GDM1 (cell line): Measurements from ENCODE around the gene BFSP1.

ENCODE experiments used
- DNase-seq: peaks from one replicate; lab custom pipeline; 2025; lab: John Stamatoyannopoulos, UW

BFSP1 gene

DNA sequence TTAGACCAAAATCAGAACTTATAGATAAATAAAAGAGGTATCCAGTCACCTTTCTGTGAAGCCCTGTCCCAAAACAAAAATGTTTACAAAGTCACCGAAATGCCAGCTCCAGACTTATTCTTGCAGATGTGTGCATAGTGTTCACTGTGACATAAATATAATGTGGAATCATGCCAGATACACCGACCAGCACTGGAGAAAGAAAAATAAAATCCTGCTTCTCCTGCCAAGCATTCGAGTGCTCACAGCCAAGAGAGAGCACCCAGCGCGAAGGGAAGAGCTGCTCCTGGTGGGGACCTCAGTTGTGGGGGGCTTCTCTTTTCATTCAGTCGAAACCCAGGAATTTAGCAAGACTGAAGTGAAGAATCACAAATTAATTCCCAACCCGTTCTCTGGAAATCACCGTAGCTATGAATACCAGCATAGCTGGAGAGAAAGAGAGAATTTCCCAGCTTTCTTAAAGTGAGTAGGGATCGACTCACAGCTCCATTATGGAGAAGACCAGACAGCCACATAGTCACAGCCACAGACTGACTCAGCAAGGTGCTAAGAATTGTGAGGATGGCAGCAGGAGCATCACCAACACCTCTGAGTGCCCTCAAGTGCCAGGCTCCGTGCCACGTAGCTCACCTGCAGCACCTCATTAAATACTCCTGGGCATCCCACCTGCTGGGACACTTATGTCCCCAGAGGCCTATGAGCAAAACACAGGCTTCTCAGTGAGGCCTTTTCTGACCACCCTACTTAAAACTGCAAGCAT lies 33.2 kb downstream of the BFSP1 start:
- DNase-seq = no peak

DNA sequence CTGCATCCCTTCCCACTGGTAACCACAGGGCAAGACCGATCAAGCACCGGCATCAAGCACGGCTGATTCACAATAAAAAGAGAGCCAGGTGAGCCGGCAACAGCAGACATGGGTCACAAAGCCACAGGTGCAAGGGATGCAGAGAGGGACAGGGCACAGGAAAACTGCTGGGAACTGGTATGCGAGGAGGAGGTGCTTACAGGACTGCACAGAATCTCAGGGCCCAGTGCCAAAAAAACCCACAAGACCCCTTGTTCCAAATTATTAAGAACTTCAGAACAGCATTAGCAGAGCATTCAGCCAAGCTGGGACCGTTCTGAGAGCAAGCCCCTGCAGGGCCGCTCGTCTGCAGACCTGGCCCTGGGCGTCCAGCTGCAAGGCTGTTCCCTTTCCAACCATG lies 35.4 kb downstream of the BFSP1 start:
- no peak for DNase-seq

DNA sequence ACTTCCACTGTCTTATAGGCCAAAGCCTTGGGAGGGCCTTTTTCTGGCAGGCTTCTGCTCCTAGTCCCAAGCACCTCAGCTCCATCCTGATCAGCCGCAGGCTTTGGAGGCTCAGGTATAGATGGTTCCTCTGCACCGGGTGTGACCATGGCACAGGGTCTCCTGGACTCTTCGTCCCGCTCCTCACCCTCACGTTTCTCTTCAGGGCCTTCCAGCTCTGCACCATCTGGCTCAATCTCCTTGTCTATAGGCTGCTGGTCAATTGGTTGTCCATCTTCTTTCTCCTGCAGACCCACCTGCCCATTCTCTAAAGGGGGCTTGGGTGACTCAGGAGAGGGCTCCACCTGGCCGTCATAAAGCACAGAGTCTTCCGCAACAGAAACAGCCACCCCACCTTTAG lies 37.0 kb downstream of the BFSP1 start:
- no peak for DNase-seq

DNA sequence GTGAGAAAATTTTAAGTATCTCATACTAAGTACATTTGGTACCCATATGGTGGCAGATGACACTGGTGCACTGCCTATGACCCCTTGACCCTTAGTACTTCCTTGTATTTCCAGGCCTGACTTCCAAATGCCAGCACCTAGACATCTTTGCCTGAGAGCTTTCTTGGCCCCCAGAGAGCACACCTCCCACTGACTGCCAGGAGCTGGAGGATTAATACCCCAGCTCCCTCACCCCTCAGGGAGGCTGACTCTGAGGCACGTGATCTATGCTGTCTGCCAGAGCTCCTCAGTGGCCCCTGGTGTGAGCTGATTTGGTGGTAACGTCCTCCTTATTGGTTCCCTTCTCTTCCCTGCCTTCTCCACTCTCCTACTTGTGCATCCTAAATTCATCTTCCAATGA lies 38.0 kb downstream of the BFSP1 start:
- DNase-seq = no peak

DNA sequence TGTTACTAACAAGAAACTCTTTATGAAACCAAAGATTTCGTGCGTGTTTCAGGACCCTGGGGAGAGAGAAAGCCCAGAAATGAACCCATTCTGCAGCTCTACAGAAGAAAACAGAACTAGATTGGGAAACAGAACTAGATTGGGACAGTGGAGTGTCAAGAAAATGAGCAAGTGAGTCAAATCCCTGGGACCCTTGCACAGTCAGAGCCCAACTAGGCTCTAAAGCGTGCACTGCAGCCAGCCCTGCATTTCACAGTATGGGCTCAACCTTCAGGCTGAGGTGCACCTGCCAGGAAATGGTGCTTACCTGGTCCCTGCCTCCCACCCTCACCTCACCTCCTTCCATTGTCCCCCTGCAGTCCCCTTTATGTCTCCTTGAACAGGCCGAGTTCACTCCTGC lies 39.7 kb downstream of the BFSP1 start:
- DNase-seq = no peak

DNA sequence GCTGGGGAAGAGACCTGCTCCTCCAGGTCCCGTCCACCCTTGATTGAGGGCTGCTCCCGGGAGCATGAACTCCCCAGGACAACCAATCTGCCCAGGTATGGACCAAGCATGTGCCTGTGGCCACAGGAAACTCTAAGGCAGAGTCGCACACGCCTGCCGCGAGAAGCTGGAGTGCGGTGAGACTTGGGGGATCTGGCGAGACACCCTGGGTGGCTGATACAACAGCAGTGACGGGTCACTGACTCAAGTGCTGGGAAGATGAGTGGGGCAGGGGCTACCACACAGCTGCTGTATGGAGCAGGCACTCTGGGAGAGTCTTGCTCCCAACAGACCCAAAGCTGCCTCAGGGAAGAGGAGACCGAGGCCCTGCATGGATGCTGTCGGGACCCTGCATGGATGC lies 40.1 kb downstream of the BFSP1 start:
- no peak for DNase-seq

DNA sequence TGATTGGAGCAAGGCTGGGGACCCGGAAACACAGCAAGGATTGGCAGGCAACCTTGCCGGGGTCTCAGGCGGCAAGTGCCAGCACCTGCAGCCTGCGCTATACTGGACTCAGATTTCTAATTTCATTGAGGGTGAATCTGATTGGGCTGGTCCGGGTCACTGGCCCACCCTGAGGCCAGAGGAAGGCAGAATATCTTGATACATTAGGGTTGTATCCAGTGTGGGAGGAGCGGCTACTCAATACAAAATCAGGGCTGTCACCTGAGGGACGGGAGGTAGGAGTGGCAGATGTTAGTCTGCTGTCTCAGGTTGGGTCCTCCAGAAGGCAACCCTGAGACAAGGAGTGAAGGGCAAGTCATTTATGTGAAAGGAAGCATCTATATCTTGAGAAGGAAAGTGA lies 40.7 kb downstream of the BFSP1 start:
- DNase-seq = no peak

DNA sequence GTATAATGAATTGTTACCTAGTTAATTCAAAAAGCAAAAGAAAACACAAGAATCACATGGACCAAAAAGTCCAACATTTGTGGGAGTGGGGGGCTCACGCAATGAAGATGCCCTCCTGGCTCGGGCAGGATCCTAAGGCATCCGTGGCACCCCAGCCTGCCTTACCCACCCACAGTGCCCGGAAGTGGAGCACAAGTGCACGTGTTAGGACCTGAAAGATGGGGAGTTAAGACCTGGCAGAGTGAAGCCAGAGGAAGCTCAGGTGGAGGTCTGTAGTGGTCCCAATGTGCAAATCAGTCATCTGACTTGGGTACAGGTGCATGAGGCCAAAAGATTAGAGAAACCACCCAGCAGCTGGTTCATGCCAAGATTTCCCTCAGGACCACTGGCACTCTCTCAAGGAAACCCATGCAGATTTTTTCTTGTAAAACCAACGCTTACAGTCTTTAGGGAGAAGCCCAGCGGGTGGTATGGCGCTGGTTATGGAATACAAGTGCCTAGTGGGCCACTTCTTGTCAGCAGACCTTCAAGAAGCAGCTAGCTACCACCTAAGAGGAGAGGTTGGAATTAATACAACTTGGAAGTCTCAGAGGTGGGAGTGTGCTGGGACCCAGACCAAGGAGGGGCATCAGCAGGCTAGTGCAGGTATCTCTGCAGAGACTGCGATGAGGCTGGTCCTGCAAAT lies 42.1 kb downstream of the BFSP1 start:
- DNase-seq = no peak

DNA sequence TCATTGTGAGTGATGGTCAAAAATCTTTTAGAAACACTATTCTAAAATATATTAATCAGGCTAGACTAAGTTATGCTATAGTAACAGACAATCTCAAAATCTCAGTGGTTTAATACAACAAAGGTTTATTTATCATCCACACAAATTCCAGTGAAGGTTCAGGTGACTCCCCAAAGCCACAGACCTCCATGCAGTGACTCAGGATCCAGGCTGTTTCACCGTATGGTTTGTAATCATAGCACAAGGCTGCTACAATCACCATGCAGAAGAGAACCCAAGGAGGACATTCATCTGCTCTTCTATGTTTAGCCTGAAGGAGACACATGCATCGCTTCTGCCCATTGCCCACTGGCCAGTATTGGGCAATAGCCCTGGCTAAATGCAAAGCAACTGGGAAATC lies 46.2 kb downstream of the BFSP1 start:
- DNase-seq = no peak

DNA sequence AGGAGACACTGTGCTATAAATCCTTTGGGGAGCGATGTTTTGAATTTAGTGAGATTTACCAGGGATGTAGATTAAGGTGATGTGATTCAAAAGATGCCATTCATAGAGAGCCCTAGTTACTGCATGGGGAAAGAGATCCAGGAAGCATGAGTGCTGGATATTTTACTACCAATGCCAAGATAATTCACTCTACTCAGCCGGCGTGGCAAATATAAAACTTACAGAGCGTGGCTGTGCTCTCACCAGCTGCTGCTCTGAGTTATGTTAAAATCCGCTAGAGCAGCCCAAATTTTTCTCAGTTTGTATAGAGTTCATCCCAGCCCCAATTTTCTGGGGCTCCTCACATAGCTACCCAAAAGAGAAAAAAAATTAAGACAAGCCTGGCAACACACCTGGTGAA lies 48.6 kb downstream of the BFSP1 start:
- DNase-seq = no peak

DNA sequence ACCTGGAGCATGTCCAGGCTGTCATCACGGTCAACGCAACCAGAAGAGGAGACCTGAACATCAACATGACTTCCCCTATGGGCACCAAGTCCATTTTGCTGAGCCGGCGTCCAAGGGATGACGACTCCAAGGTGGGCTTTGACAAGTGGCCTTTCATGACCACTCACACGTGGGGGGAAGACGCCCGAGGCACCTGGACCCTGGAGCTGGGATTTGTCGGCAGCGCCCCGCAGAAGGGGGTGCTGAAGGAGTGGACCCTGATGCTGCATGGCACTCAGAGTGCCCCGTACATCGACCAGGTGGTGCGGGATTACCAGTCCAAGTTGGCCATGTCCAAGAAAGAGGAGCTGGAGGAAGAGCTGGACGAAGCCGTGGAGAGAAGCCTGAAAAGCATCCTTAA lies 49.5 kb downstream of the BFSP1 start:
- DNase-seq = no peak

DNA sequence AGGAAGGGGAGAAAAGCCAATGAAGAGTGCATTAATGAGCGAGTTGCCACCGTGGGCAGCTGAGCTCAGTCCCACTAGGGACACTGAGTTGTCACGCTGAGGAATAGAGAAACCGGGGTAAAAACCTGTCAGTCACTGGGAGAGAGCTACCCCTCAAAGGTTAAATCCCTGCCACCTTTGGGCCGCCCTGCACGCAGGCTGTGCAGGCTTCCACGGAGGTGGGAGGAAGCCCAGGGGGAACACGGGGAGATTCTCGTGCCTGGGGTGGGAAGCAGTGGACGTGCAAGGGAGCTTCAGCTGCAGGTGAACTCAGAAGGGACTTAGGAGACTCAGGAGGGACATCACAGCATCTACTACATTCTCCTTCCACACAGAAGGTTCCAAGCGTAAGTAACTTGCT lies 50.5 kb downstream of the BFSP1 start:
- no peak for DNase-seq

DNA sequence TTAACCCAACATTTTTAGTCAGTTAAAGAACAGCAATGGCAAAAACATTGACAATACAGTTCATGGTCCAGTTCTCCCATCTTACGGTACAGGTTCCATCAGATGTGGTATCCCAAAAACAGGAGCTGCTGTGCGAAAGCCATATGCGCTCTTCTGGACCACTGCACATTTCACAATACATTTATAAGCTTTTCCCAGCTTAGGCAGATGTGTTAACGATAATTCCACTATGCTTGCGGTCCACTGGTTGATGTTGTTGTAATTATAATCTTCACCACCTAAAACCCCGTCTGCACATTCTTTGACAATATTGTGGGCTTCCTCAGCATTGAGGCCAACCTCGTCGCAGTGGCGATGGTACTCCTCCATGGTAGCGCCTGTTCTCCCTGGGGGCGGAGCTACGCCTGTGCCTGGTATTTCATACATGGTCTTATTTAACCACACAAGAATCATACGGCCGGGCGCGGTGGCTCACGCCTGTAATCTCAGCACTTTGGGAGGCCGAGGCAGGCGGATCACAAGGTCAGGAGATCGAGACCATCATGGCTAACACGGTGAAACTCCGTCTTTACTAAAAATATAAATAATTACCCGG lies 52.0 kb downstream of the BFSP1 start:
- DNase-seq = no peak

DNA sequence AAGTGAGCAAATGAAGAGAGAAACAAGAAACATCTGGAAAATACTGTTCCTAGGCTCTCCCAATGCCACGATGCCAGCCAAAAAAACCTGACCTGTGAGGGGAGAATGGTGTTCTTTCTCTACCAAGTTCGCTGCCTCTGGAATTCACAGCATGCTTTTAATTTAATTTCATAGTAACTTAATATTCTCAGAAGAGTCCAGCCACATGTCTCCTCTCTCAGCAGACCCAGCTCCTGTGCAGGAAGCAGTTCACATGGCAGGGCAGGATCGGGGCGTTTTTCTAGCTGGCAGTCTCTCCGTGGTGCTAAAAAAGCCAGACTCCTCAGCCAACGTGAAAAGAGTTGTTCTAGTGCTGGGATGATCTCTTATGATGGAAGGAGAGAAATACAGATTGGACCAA lies 57.5 kb downstream of the BFSP1 start:
- no peak for DNase-seq

DNA sequence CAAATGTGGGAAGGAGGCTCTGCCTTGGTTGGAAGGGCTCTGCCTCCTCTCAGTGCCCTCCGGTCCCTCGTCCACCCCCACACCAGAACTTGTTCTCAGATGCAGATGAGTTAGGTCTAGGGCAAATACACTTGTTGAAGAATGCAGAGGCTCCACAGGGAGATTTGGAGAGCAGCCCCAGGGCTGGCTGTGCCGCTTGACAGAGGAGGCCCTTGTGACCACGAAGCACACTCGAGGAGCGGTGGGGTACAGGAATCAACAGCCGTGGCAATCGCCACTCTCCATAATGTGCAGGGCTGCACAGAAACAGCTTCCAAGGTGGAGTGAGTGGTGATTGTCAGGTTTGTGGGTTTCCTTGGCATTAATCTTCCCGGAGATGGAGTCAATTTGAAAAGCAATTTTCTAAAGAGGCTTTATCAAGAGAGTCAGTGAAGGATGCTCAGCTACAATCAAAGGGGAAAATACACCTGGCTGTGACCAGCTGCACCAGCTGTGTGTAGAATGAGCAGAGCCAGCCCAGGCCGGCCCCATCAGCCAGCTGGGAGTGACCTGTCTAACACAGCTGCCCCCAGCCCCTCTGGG lies 59.5 kb downstream of the BFSP1 start:
- no peak for DNase-seq

DNA sequence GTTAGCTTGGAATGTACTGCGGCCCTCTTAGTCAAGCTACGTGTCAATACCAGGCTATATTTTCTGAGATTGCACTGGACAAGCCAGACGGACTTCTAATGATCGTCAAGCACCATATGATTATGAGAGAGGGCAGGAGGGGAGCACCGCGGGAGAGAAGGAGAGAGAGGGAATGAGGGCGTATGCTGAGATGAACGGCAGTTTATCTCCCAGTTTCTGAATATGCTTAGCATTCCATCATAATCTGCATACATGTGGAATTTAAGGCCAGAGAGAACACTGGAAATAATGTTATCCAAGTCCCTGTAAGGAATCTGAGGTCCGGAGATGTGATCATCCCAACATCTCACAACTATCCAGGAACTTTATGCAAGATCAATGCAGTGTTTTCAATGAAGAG lies 60.2 kb downstream of the BFSP1 start:
- DNase-seq = no peak

DNA sequence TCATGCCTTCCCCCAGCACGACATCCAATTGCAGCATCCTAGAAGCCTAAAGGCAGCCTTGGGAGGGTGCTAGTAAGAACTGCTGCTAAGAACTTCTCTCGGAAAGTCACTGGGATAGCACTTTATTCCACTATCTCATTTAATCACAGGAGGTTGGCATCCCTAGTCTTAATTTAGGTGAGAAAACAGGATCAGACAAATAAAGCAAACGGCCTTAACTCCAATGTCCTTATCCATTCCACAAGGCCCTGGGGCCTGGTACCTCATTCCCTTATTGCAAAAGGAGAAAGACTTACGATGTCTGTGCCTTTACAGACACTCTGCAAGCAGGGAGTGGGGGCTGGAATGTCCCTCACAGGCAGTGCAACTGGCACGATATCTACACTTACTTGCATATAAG lies 60.7 kb downstream of the BFSP1 start:
- DNase-seq = no peak

DNA sequence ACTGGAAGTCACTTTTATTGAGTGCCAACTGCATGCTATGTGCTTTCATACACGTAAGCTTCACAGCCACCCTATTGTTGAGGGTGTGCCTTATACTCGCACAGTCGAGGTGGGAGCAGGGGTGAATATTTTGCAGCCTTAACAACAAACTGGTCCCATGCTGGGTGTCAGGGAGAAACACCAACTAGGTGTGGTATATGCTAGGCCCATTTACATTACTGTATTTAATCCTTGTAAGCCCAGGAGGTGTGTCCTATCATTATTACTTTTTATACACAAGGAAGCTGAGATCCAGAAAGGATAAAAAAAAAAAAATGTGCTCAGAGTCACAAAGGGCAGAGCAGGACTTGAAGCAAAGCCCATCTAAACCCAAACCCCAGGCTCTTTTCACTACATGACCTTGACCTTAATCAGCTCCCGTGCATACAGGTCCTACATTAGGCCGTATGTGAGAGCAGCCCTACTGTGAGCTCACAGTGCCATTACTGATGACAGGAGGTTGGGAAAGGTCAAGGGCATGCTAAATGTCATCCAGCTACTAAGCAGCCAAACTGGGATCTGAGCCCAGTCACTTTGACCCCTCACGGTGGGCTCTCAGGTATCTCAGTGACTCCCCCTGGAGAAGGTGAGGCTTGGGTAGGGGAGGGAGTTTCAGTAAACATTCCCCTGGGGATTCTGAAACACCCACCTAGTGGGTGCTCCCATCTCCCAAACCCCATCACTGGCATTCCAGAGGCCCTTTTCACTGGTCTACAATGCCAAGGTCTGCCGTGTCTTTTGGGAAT lies 61.7 kb downstream of the BFSP1 start:
- no peak for DNase-seq

DNA sequence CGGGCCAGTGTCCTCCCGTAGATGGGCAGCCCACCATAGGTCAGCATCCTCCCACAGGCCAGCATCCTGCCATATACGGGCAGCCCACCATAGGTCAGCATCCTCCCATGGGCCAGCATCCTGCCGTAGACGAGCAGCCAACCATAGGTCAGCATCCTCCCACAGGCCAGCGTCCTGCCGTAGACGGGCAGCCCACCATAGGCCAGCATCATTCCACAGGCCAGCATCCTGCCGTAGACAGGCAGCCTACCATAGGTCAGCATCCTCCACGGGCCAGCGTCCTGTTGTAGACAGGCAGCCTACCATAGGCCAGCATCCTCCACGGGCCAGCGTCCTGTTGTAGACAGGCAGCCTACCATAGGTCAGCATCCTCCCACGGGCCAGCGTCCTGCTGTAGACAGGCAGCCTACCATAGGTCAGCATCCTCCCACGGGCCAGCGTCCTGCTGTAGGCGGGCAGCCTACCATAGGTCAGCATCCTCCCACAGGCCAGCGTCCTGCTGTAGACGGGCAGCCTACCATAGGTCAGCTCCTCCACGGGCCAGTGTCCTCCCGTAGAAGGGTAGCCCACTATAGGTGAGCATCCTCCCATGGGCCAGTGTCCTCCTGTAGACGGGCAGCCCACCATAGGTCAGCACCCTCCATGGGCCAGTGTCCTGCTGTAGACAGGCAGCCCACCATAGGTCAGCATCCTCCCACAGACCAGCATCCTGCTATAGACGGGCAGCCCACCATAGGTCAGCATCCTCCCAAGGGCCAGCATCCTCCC lies 62.9 kb downstream of the BFSP1 start:
- no peak for DNase-seq

DNA sequence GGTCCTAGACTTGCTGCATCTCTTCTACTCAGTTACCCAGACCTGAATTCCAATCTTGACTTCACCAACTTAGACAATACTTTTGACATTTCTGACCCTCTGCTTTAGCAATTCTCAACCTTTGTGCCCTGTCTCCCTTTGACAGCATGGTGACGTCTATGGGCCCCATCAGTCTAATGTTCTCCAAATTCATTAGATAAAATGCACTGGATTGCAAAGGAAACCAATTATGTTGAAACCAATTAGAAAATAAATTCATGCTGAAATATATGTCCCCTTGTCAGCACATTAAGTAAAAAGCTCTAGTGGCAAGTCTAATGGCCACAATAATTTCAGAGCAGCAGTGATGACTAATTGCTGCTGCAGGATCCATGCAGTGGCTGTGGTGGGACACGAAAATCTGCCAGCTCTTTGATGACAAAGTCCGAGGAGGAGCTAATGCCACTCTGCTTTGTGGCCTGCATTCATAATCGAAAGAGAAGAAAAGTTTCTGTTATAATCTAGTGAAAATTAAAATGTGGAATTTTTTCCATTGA lies 64.0 kb downstream of the BFSP1 start:
- no peak for DNase-seq

DNA sequence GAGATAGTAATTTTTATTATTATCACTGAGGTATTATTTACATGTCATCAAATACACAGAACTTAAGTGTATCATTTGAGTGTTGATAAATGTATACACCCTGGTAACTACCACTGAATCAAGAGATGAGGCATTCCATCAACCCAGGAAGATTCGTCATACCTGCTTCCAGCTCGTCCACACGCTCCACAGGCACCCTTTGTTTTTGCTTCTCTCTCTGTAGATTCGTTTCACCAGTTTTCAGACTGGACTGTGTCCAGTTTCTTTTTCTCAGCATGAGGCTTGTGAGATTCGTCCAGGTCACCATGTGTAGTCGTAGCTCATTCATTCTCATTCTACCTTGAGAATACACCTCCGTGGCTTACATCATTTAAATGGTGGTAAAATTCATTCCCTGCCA lies 64.5 kb downstream of the BFSP1 start:
- DNase-seq = no peak
